ENCODE measurements around the gene PAPPA2.

Gene PAPPA2

GRCh38 chr1:176601348-176601747 lies 138.4 kb downstream of the PAPPA2 start:
- no peak for TF ChIP-seq EZH2phosphoT487 (IDR thresholded peaks at IDR 0.05; ENCODE audit: low read length)
- H3K27ac ChIP-seq (ENCODE audit: low read length) = no peak overlapping the region

GRCh38 chr1:176602388-176603004 lies 139.5 kb downstream of the PAPPA2 start:
- H2AFZ ChIP-seq (ENCODE audit: low read length) = no peak overlapping the region
- H3F3A ChIP-seq (ENCODE audit: insufficient read depth, low read length) = no peaks in the 10 kb centered on the region
- H3K79me2 ChIP-seq (ENCODE audit: low read length) = no peaks in the 10 kb centered on the region
- DNase-seq = no peak
- no peaks in the 10 kb centered on the region for H3K4me1 ChIP-seq (ENCODE audit: low read length)
- no peaks in the 10 kb centered on the region for H3K36me3 ChIP-seq (replicated peaks; ENCODE audit: insufficient read depth, low read length)
- H3K4me2 ChIP-seq (ENCODE audit: low read depth, low read length) = no peak overlapping the region
- H3K9ac ChIP-seq (ENCODE audit: low read length) = no peak overlapping the region
- TF ChIP-seq EZH2 (optimal IDR thresholded peaks at IDR 0.05; ENCODE audit: low read depth, low read length) = no peak
- TF ChIP-seq EZH2phosphoT487 (IDR thresholded peaks at IDR 0.05; ENCODE audit: low read length) = no peak
- TF ChIP-seq CTCF (IDR thresholded peaks at IDR 0.05; ENCODE audit: low read length) = no peak
- H3K27me3 ChIP-seq (replicated peaks; ENCODE audit: insufficient read depth, low read length) = no peaks in the 10 kb centered on the region
- no peak overlapping the region for H3K27ac ChIP-seq (ENCODE audit: low read length)
- no peaks in the 10 kb centered on the region for H3K9me2 ChIP-seq (replicated peaks; ENCODE audit: insufficient read depth, low read length)
- H4K20me1 ChIP-seq (ENCODE audit: insufficient read depth, low read length) = no peaks in the 10 kb centered on the region
- H3K9me3 ChIP-seq (replicated peaks; ENCODE audit: insufficient read depth, low read length) = no peaks in the 10 kb centered on the region
- H3K4me3 ChIP-seq (ENCODE audit: low read length) = no peak overlapping the region

More at GRCh38 chr1:176601348-176601747, 138.4 kb downstream of the PAPPA2 start:
- H3K4me3 ChIP-seq (ENCODE audit: low read length) = no peak overlapping the region
- no peak overlapping the region for H3K4me2 ChIP-seq (ENCODE audit: low read depth, low read length)
- DNase-seq = no peak
- no peaks in the 10 kb centered on the region for H3K9me2 ChIP-seq (replicated peaks; ENCODE audit: insufficient read depth, low read length)
- H3K79me2 ChIP-seq (ENCODE audit: low read length) = no peaks in the 10 kb centered on the region
- no peak overlapping the region for H3K9ac ChIP-seq (ENCODE audit: low read length)
- H2AFZ ChIP-seq (ENCODE audit: low read length) = no peak overlapping the region
- no peaks in the 10 kb centered on the region for H3F3A ChIP-seq (ENCODE audit: insufficient read depth, low read length)
- H3K4me1 ChIP-seq (ENCODE audit: low read length) = no peaks in the 10 kb centered on the region
- H3K27me3 ChIP-seq (replicated peaks; ENCODE audit: insufficient read depth, low read length) = no peaks in the 10 kb centered on the region
- H3K9me3 ChIP-seq (replicated peaks; ENCODE audit: insufficient read depth, low read length) = no peaks in the 10 kb centered on the region
- H4K20me1 ChIP-seq (ENCODE audit: insufficient read depth, low read length) = no peaks in the 10 kb centered on the region
- no peaks in the 10 kb centered on the region for H3K36me3 ChIP-seq (replicated peaks; ENCODE audit: insufficient read depth, low read length)

- Histone ChIP-seq H3K27ac (ENCODE audit: low read length) (no peak overlapping the region), H3F3A (ENCODE audit: insufficient read depth, low read length) (no peaks in the 10 kb centered on the region), H3K36me3 (replicated peaks; ENCODE audit: insufficient read depth, low read length) (no peaks in the 10 kb centered on the region), H3K4me3 (ENCODE audit: low read length) (no peak overlapping the region), H3K4me1 (ENCODE audit: low read length) (no peaks in the 10 kb centered on the region), H3K9me2 (replicated peaks; ENCODE audit: insufficient read depth, low read length) (no peaks in the 10 kb centered on the region), H3K79me2 (ENCODE audit: low read length) (no peaks in the 10 kb centered on the region), H3K9me3 (replicated peaks; ENCODE audit: insufficient read depth, low read length) (no peaks in the 10 kb centered on the region), H2AFZ (ENCODE audit: low read length) (no peak overlapping the region), H3K9ac (ENCODE audit: low read length) (no peak overlapping the region), H4K20me1 (ENCODE audit: insufficient read depth, low read length) (no peaks in the 10 kb centered on the region), H3K4me2 (ENCODE audit: low read depth, low read length) (no peak overlapping the region), H3K27me3 (replicated peaks; ENCODE audit: insufficient read depth, low read length) (no peaks in the 10 kb centered on the region)
- TF ChIP-seq EZH2 (optimal IDR thresholded peaks at IDR 0.05; ENCODE audit: low read depth, low read length) = no peak
- no peak for TF ChIP-seq CTCF (IDR thresholded peaks at IDR 0.05; ENCODE audit: low read length)
- no peak for TF ChIP-seq EZH2phosphoT487 (IDR thresholded peaks at IDR 0.05; ENCODE audit: low read length)
- no peak for DNase-seq
These were observed 140.7 kb downstream of the PAPPA2 start for GRCh38 chr1:176603696-176604095.

- Histone ChIP-seq H3K79me2 (ENCODE audit: low read length) (no peaks in the 10 kb centered on the region), H3K27me3 (replicated peaks; ENCODE audit: insufficient read depth, low read length) (no peaks in the 10 kb centered on the region), H3K36me3 (replicated peaks; ENCODE audit: insufficient read depth, low read length) (no peaks in the 10 kb centered on the region), H3K4me1 (ENCODE audit: low read length) (no peaks in the 10 kb centered on the region), H3K4me2 (ENCODE audit: low read depth, low read length) (no peak overlapping the region), H3K4me3 (ENCODE audit: low read length) (no peak overlapping the region), H3F3A (ENCODE audit: insufficient read depth, low read length) (no peaks in the 10 kb centered on the region), H3K9ac (ENCODE audit: low read length) (no peak overlapping the region), H2AFZ (ENCODE audit: low read length) (no peak overlapping the region), H4K20me1 (ENCODE audit: insufficient read depth, low read length) (no peaks in the 10 kb centered on the region), H3K27ac (ENCODE audit: low read length) (no peak overlapping the region), H3K9me2 (replicated peaks; ENCODE audit: insufficient read depth, low read length) (no peaks in the 10 kb centered on the region), H3K9me3 (replicated peaks; ENCODE audit: insufficient read depth, low read length) (no peaks in the 10 kb centered on the region)
- TF ChIP-seq CTCF (IDR thresholded peaks at IDR 0.05; ENCODE audit: low read length) = no peak
- TF ChIP-seq EZH2 (optimal IDR thresholded peaks at IDR 0.05; ENCODE audit: low read depth, low read length) = no peak
- TF ChIP-seq EZH2phosphoT487 (IDR thresholded peaks at IDR 0.05; ENCODE audit: low read length) = no peak
- no peak for DNase-seq
These were observed 141.5 kb downstream of the PAPPA2 start for GRCh38 chr1:176604461-176604860.

All from MM.1S (cell line).